ENCODE measurements around the gene DLX5.

DNA sequence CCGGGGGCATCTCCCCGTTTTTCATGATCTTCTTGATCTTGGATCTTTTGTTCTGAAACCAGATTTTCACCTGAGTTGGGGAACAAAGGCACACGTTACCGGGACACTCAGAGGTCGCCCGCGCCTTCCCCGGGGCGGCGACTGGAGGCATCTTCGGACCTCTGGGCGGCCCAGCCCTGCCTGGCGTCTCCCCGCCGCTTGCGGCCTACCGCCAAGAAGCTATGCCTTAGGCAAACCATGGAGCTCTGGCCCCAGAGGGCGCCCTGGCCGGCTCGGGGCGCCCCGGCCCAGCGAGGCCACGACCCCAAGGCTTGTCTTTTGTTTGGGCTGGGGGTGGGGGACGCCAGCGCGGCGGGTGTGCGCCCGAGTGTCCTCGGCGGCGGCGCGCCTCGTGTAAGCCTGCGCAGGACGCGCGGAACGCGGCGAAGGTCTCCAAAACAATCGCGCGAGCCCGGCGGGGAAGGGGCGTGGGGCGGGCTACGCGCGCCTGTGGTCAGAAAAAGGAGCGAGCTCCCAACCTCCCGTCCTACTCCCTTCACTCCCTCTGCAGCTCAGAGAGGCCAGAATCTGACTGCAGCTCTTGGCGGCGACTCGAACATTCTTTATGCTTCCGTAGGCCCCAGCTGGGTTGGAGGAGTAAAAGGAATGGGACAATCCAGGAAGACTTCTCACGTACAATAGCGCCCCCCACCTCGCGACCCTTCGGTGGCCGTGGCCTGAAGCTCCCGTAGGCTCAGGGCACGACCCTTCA is 3.5 kb downstream of the DLX5 start:
- TF ChIP-seq EZH2 (IDR thresholded peaks at IDR 0.05; ENCODE audit: insufficient read depth, poor library complexity, severe bottlenecking) (no peak), EZH2phosphoT487 (IDR thresholded peaks at IDR 0.05; ENCODE audit: insufficient read depth, low read depth) (no peak)
